Stomach (tissue), 9 donors: Measurements from ENCODE around the gene URI1. TPM values are rescaled to one million over a fixed set of nuclear protein-coding genes. Genes with fewer than 3 reads are reported as not detected.

Source experiments
- DNase-seq, 2 donors: peaks; one replicate each; pipeline versions ENCODE4 v3.0.0 to v3.0.0-alpha.2; 2013 to 2019
- H3K27ac ChIP-seq, 5 donors: fragments of 200-600 bp in 4 of 5; sonication (generic) in 4 of 5; one replicate each; pipeline ENCODE4 v1.5.1; 2013 to 2019; ENCODE audit warnings: mild to moderate bottlenecking in 1 of 5, moderate library complexity in 1 of 5
- H3K27me3 ChIP-seq, 3 donors: fragments of 200-600 bp; sonication (generic); one replicate each; pipeline ENCODE4 v1.5.1; 2017 to 2019; ENCODE audit warnings: mixed run types in 1 of 3
- H3K36me3 ChIP-seq, 4 donors: fragments of 200-600 bp; sonication (generic); 1 replicate in 3 of 4; 2 replicates in 1 of 4; pipeline ENCODE4 v1.5.1; 2016 to 2019
- H3K4me1 ChIP-seq, 4 donors: fragments of 200-600 bp; sonication (generic); one replicate each; pipeline ENCODE4 v1.5.1; 2016 to 2019
- H3K4me3 ChIP-seq, 4 donors: fragments of 200-600 bp; sonication (generic) in 3 of 4; one replicate each; pipeline ENCODE4 v1.5.1; 2016 to 2019; ENCODE audit warnings: mild to moderate bottlenecking in 1 of 4
- H3K9me3 ChIP-seq, 4 donors: fragments of 200-600 bp; sonication (generic); one replicate each; pipeline ENCODE4 v1.5.1; 2016 to 2019
- CTCF ChIP-seq, 7 experiments: fragments of 450-650 bp in 4 of 7; fragments of 200-600 bp in 3 of 7; sonication (generic) in 3 of 7; IDR thresholded peaks; one replicate each; pipeline ENCODE4 v1.5.1; 2016 to 2019; ENCODE audit warnings: antibody characterized with exemption in 7 of 7, control low read depth in 2 of 7, mild to moderate bottlenecking in 1 of 7
- EP300 ChIP-seq: sonication (generic); formaldehyde crosslinking; IDR thresholded peaks from one replicate; pipeline ENCODE4 v1.6.1; 2017; ENCODE audit warnings: antibody characterized with exemption
- POLR2A ChIP-seq, 4 donors: fragments of 450-650 bp; IDR thresholded peaks; one replicate each; pipeline ENCODE4 v1.6.1; 2016; ENCODE audit warnings: antibody characterized with exemption in 4 of 4, control low read depth in 2 of 4, mild to moderate bottlenecking in 1 of 4, moderate library complexity in 1 of 4
- POLR2AphosphoS5 ChIP-seq, 3 donors: sonication (generic); formaldehyde crosslinking; IDR thresholded peaks; one replicate each; pipeline ENCODE4 v1.6.1; 2016; ENCODE audit warnings: antibody characterized with exemption in 3 of 3
- WGBS, 5 donors: extraction: QIAGEN DNeasy Blood & Tissue Kit in 3 of 5; methylation state at CpG; one replicate each; pipeline versions ENCODE4 v1.1.5 to v1.1.7; 2013 to 2018; 5-methylcytosine and 5-hydroxymethylcytosine counted together
- intact Hi-C: fragments of 100-400 bp; cut with DNase I; formaldehyde crosslinking; loops from one replicate; pipeline ENCODE4 v1.15.1; 2023; ENCODE audit warnings: low total_unique reads
- polyA plus RNA-seq, 3 donors: library from polyadenylated mRNA; stranded (reverse); fragments of 200-250 nt; gene quantifications; one replicate each; pipeline ENCODE4 v1.2.3, GENCODE V29; 2013
- total RNA-seq, 5 donors: library from RNA; depleted of rRNA; stranded (reverse); fragments of >200 nt; gene quantifications; one replicate each; pipeline versions ENCODE4 v1.1.0 to v1.2.3, GENCODE V29; 2014 to 2016
- donor health status: healthy with polysubstance abuse.
- donor health status: Bipolar disorder and iron deficiency.
- donor health status: healthy.

Gene URI1
- total and polyA plus RNA-seq, 8 donors: 19.7 to 122 (median 58.5) TPM

- TF ChIP-seq EP300 (no peak), POLR2AphosphoS5 (IDR thresholded peaks at IDR 0.05) (no peak), POLR2A (IDR thresholded peaks at IDR 0.05) (no peak), CTCF (IDR thresholded peaks at IDR 0.05) (no peak)
- H3K4me1 ChIP-seq: peaks cover 0 to 13% (median 6%) of the 10 kb centered on the region in 4 donors
- H3K36me3 ChIP-seq: peaks cover 5 to 61% (median 48%) of the 10 kb centered on the region in 4 donors
- 94 to 97% (median 96%) methylated on average over 2 of the region's 2 CpGs for WGBS, 5 donors
- no peaks in the 10 kb centered on the region for H3K27me3 ChIP-seq
- intact Hi-C loops: no loop called here
- no peak overlapping the region for H3K4me3 ChIP-seq
- DNase-seq: no peak
- no peaks in the 10 kb centered on the region for H3K9me3 ChIP-seq
- no peak overlapping the region for H3K27ac ChIP-seq
These were observed 66.1 kb downstream of the URI1 start for GRCh38 chr19:30008169-30008568.

GRCh38 chr19:30009013-30009412, 67.0 kb downstream of the URI1 start:
- Histone ChIP-seq H3K4me1 (peaks cover 0 to 13% (median 3%) of the 10 kb centered on the region in 4 donors), H3K27me3 (no peaks in the 10 kb centered on the region), H3K36me3 (peaks cover 5 to 70% (median 50%) of the 10 kb centered on the region in 4 donors), H3K27ac (no peak overlapping the region), H3K9me3 (no peaks in the 10 kb centered on the region), H3K4me3 (no peak overlapping the region)
- WGBS, 5 donors: 97 to 99% (median 97%) methylated on average over 10 of the region's 10 CpGs
- no peak for DNase-seq
- TF ChIP-seq EP300 (no peak), CTCF (IDR thresholded peaks at IDR 0.05) (no peak), POLR2AphosphoS5 (IDR thresholded peaks at IDR 0.05) (no peak)
- intact Hi-C loops: no loop called here

GRCh38 chr19:30011051-30011578, 69.1 kb downstream of the URI1 start:
- Histone ChIP-seq H3K4me1 (peaks cover 0 to 7% (median 0%) of the 10 kb centered on the region in 4 donors), H3K4me3 (no peak overlapping the region), H3K27me3 (no peaks in the 10 kb centered on the region), H3K36me3 (peaks cover 5 to 84% (median 58%) of the 10 kb centered on the region in 4 donors), H3K27ac (no peak overlapping the region), H3K9me3 (no peaks in the 10 kb centered on the region)
- intact Hi-C loops: no loop called here
- DNase-seq: no peak
- WGBS, 5 donors: 83 to 92% (median 89%) methylated on average over 9 of the region's 9 CpGs
- no peak for TF ChIP-seq CTCF (IDR thresholded peaks at IDR 0.05)
- no peak for TF ChIP-seq POLR2AphosphoS5 (IDR thresholded peaks at IDR 0.05)
- TF ChIP-seq EP300: no peak
- TF ChIP-seq POLR2A (IDR thresholded peaks at IDR 0.05): no peak

GRCh38 chr19:30014770-30015169, 72.7 kb downstream of the URI1 start:
- Histone ChIP-seq H3K36me3 (peaks cover 0 to 62% (median 46%) of the 10 kb centered on the region in 4 donors), H3K27ac (no peak overlapping the region), H3K9me3 (no peaks in the 10 kb centered on the region), H3K27me3 (no peaks in the 10 kb centered on the region), H3K4me1 (peaks cover 0 to 1% (median 0%) of the 10 kb centered on the region in 4 donors), H3K4me3 (no peak overlapping the region)
- 95 to 97% (median 96%) methylated on average over 3 of the region's 3 CpGs for WGBS, 5 donors
- intact Hi-C loops: no loop called here
- no peak for TF ChIP-seq POLR2A (IDR thresholded peaks at IDR 0.05)
- no peak for TF ChIP-seq POLR2AphosphoS5 (IDR thresholded peaks at IDR 0.05)
- no peak for TF ChIP-seq CTCF (IDR thresholded peaks at IDR 0.05)
- TF ChIP-seq EP300: no peak
- no peak for DNase-seq
